Adrenal gland (tissue), 12 donors: ENCODE results near the gene LRRC56. TPM values are rescaled to one million over a fixed set of nuclear protein-coding genes. Genes with fewer than 3 reads are reported as not detected.

Experiments
- DNase-seq, 7 donors: peaks; one replicate each; pipeline ENCODE4 v3.0.0-alpha.2; 2019 to 2020
- H3K27ac ChIP-seq, 5 donors: fragments of 200-600 bp; sonication (generic) in 4 of 5; 1 replicate in 3 of 5; 2 replicates in 2 of 5; pipeline versions ENCODE4 v1.5.1 to v1.8.0; 2016 to 2020; ENCODE audit warnings: mild to moderate bottlenecking in 1 of 5
- H3K27me3 ChIP-seq: fragments of 200-600 bp; 2 replicates; pipeline ENCODE4 v1.8.0; 2021
- H3K36me3 ChIP-seq, 2 donors: fragments of 200-600 bp; replicated peaks in 1 of 2; 1 replicate in 1 of 2; 2 replicates in 1 of 2; pipeline versions ENCODE4 v1.5.1 to v1.8.0; 2018 to 2022
- H3K4me1 ChIP-seq, 2 donors: fragments of 200-600 bp; replicated peaks in 1 of 2; 1 replicate in 1 of 2; 2 replicates in 1 of 2; pipeline versions ENCODE4 v1.5.1 to v1.8.0; 2018 to 2021
- H3K4me3 ChIP-seq, 4 donors: fragments of 200-600 bp; sonication (generic) in 3 of 4; one replicate each; pipeline ENCODE4 v1.5.1; 2016 to 2018
- H3K9me3 ChIP-seq, 3 donors: fragments of 200-600 bp; sonication (generic) in 1 of 3; replicated peaks in 1 of 3; 1 replicate in 2 of 3; 2 replicates in 1 of 3; pipeline versions ENCODE4 v1.5.1 to v1.8.0; 2016 to 2021
- CTCF ChIP-seq, 6 experiments: fragments of 450-650 bp in 4 of 6; fragments of 200-600 bp in 2 of 6; sonication (generic) in 1 of 6; IDR thresholded peaks; 1 replicate in 5 of 6; 2 replicates in 1 of 6; pipeline versions ENCODE4 v1.5.1 to v1.8.0; 2016 to 2021; ENCODE audit warnings: antibody characterized with exemption in 6 of 6, mild to moderate bottlenecking in 2 of 6, moderate library complexity in 1 of 6
- POLR2A ChIP-seq, 2 donors: fragments of 450-650 bp; IDR thresholded peaks; one replicate each; pipeline ENCODE4 v1.6.1; 2017; ENCODE audit warnings: antibody characterized with exemption in 2 of 2, mild to moderate bottlenecking in 2 of 2, moderate library complexity in 1 of 2
- WGBS, 4 donors: extraction: QIAGEN DNeasy Blood & Tissue Kit in 2 of 4; methylation state at CpG; one replicate each; pipeline versions ENCODE4 v1.1.5 to v1.1.7; 2013 to 2017; 5-methylcytosine and 5-hydroxymethylcytosine counted together
- intact Hi-C, 2 donors: fragments of 100-400 bp; cut with DNase I; formaldehyde crosslinking; loops; one replicate each; pipeline versions ENCODE4 v1.14.1 to v1.15.0; 2022 to 2023
- polyA plus RNA-seq, 3 donors: library from polyadenylated mRNA; stranded (reverse); fragments of 200-250 nt in 2 of 3; fragments of 350-450 nt in 1 of 3; fragmentation: Illumina TruSeq in 1 of 3; extraction: RNeasy Lipid Tissue Mini Kit (QIAGEN cat#74804) in 1 of 3; gene quantifications; one replicate each; pipeline ENCODE4 v1.2.3, GENCODE V29; 2013 to 2014
- total RNA-seq, 9 donors: library from RNA; depleted of rRNA in 4 of 9; stranded (reverse); fragments of >200 nt in 4 of 9; fragments of 120-200 nt in 1 of 9; fragmentation: NEBNext Ultra II Directional in 1 of 9; extraction: Animal tissue kit (Norgen Biotek cat#: 25700) in 1 of 9; gene quantifications; one replicate each; pipeline versions ENCODE4 v1.1.0 to v1.2.4, GENCODE V29; 2013 to 2023
- donor health status: healthy with polysubstance abuse.
- donor health status: Bipolar disorder and iron deficiency.
- donor health status: DM: yes; HTN: yes; CAD: no.
- donor health status: DM: no; HTN: no; CAD: no.
- donor health status: DM: no; HTN: no; CAD: no.
- donor health status: DM: yes; HTN: yes; CAD: no.

Gene LRRC56
- total and polyA plus RNA-seq, 12 donors: 0.32 to 4.3 (median 0.96) TPM; not detected in 2

GRCh38 chr11:540583-541432 is 3.5 kb downstream of the LRRC56 start:
- Histone ChIP-seq H3K36me3 (no peaks in the 10 kb centered on the region), H3K4me3 (no peak overlapping the region), H3K27me3 (no peaks in the 10 kb centered on the region), H3K4me1 (peaks cover 8 to 18% of the 10 kb centered on the region in 2 donors), H3K9me3 (no peaks in the 10 kb centered on the region), H3K27ac (no peak overlapping the region)
- peak in 1 of 7 donors; percentile 15 for DNase-seq
- WGBS, 4 donors: 88 to 93% (median 90%) methylated on average over 13 to 23 of the region's 23 CpGs
- intact Hi-C loops: no loop called here
- TF ChIP-seq CTCF (IDR thresholded peaks at IDR 0.05) (no peak), POLR2A (IDR thresholded peaks at IDR 0.05) (no peak)

- 89 to 91% (median 90%) methylated on average over 17 to 20 of the region's 20 CpGs for WGBS, 4 donors
- Histone ChIP-seq H3K36me3 (no peaks in the 10 kb centered on the region), H3K27me3 (no peaks in the 10 kb centered on the region), H3K4me3 (no peak overlapping the region), H3K4me1 (peaks cover 4 to 14% of the 10 kb centered on the region in 2 donors), H3K9me3 (no peaks in the 10 kb centered on the region), H3K27ac (no peak overlapping the region)
- intact Hi-C loops: no loop called here
- peak in 1 of 7 donors; percentile 18 for DNase-seq
- TF ChIP-seq CTCF (IDR thresholded peaks at IDR 0.05) (no peak), POLR2A (IDR thresholded peaks at IDR 0.05) (no peak)
Measured at GRCh38 chr11:541433-541885, 4.1 kb downstream of the LRRC56 start.

GRCh38 chr11:544817-545166 is 7.5 kb downstream of the LRRC56 start:
- Histone ChIP-seq H3K36me3 (no peaks in the 10 kb centered on the region), H3K4me1 (no peaks in the 10 kb centered on the region), H3K27ac (no peak overlapping the region), H3K27me3 (no peaks in the 10 kb centered on the region), H3K4me3 (no peak overlapping the region), H3K9me3 (no peaks in the 10 kb centered on the region)
- WGBS, 4 donors: 46 to 100% (median 67%) methylated on average over 1 to 5 of the region's 5 CpGs
- TF ChIP-seq POLR2A (IDR thresholded peaks at IDR 0.05) (no peak), CTCF (IDR thresholded peaks at IDR 0.05) (no peak)
- no peak for DNase-seq
- intact Hi-C loops: no loop called here

GRCh38 chr11:545171-545570 is 7.8 kb downstream of the LRRC56 start:
- no peaks in the 10 kb centered on the region for H3K9me3 ChIP-seq
- H3K27me3 ChIP-seq: no peaks in the 10 kb centered on the region
- TF ChIP-seq CTCF (IDR thresholded peaks at IDR 0.05): no peak
- TF ChIP-seq POLR2A (IDR thresholded peaks at IDR 0.05): no peak
- H3K36me3 ChIP-seq: no peaks in the 10 kb centered on the region
- H3K27ac ChIP-seq: no peak overlapping the region
- 75 to 89% (median 86%) methylated on average over 5 to 11 of the region's 11 CpGs for WGBS, 4 donors
- no peak overlapping the region for H3K4me3 ChIP-seq
- no peaks in the 10 kb centered on the region for H3K4me1 ChIP-seq
- intact Hi-C loops: no loop called here
- DNase-seq: no peak
